HG02852 (cell line): ENCODE measurements around the gene TIPRL.
"Not testable (repeated sequence)": the region's sequence is repeated elsewhere in the genome, so short reads cannot be mapped to it uniquely, and the experiment has no call there.

ENCODE experiments used
- ATAC-seq: cut with Tn5 transposase; IDR thresholded peaks from one replicate; pipeline ENCODE4 v1.9.1; 2021; ENCODE audit warnings: mild to moderate bottlenecking, moderate library complexity; ENCODE audit not compliant: unreplicated experiment

The TIPRL gene

DNA sequence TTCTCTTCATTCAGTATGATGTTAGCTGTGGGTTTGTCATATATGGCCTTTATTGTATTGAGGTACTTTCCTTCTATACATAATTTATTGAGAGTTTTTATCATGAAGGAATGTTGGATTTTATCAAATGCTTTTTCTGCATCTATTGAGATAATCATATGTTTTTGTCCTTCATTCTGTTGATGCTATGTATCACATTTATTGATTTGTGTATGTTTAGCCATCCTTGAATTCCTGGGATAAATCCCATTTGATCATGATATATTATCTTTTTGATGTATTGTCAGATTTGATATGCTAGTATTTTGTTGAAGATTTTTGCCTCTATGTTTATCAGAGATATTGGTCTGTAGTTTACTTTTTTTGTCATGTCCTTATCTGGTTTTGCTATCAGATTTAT is 21.1 kb upstream of the TIPRL start:
- no peak for ATAC-seq

DNA sequence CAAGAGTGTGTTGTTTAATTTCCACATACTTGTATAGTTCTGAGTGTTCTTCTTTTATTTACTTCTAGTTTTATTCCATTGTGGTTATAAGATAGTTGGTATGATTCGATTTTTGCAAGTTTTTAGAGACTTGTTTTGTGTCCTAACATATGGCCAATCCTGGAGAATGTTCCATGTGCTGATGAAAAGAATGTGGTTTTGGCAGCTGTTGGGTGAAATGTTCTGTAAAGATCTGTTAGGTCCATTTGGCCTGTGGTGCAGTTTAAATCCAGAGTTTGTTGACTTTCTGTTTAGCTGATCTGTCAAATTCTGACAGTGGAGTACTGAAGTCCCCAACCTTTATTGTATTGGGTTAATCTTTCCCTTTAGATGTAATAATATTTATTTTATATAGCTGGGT is 19.5 kb upstream of the TIPRL start:
- ATAC-seq = no peak

DNA sequence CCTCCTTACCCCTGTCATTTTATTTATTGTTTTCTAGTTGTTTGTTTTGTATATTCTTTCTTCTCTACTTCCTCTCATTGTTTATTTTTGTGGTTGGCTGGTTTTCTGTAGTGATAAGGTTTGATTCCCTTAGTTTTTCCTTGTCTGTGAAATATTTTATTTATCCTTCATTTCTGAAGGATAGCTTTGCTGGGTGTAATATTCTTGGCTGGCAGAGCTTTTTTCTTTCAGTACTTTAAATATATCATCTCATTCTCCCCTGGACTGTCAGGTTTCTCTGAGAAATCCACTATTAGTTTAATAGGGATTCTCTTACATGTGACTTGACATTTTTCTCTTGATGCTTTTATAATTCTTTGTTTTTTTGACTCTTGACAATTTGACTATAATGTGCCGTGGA is 18.8 kb upstream of the TIPRL start:
- no peak for ATAC-seq

DNA sequence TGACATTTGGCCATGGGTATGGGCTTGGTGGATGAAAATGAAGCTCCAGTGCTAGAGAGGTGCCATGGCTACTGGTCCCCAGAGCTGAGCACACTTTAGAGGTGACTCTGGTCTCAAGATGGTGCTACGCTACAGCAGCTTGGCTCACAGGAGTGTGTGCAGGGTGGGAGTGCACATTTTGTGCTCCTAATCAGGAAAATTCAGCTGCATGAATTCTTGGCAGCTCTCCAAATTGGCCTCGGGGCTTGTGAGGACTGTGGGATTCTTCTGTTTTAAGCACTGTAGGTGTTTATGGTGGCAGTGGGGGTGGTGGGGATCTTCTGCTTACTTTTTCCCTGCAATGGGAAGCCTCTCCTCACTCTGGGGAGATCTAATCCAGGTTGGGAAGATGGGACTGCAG is 17.3 kb upstream of the TIPRL start:
- no peak for ATAC-seq

DNA sequence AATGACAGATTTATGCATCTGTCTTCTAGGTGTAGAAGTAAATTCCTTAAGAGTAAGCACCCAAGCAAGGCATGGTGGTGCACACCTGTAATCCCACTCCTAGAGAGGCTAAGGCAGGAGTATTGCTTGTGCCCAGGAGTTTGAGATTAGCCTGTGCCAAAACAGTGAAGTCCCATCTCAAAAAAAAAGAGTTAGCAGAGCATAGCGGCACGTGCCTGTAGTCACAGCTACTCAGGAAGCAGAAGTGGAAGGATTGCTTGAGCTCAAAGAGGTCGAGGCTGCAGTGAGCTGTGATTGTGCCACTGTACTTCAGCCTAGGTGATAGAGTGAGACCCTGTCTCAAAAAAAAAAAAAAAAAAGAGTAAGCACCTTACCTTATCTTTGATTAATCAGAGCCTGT is 15.1 kb upstream of the TIPRL start:
- no peak for ATAC-seq

DNA sequence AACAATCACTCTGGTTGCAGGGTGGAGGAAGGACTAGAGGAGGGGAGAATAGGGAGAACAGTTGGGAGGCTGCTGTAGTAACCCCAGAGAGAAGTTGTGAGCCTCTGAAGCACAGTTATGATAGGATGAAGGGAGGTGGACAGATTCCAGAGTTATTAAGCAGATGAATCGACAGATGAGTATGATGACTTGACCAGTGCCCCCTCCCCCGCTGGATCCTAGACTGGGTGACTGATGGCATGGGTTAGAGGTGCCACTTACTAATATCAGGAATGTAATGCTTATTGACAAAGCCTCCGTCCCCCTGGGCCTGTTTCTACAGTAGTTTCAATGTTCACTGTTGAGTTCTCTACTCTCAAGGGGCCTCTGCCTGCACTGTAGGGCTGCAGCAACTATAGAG is 14.0 kb upstream of the TIPRL start:
- no peak for ATAC-seq

DNA sequence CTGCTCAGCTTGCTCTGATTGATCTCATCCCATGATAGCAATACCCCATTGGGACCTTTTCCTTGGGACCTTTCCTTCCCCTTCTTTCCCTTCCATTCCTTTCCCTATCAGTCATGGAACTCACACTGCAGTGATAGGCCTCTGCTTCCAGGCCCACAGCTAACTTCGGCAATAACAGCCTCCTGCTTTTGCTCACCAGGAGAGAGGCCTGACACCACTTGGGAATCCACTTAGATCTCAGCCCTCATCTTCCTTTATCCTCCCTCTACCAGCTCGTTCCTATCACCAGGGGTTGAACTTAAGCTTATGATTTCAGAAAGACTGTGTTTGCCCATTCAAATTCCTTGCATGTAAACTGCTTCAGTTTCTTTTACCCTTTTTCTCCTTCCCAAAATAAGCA is 11.0 kb upstream of the TIPRL start:
- no peak for ATAC-seq

DNA sequence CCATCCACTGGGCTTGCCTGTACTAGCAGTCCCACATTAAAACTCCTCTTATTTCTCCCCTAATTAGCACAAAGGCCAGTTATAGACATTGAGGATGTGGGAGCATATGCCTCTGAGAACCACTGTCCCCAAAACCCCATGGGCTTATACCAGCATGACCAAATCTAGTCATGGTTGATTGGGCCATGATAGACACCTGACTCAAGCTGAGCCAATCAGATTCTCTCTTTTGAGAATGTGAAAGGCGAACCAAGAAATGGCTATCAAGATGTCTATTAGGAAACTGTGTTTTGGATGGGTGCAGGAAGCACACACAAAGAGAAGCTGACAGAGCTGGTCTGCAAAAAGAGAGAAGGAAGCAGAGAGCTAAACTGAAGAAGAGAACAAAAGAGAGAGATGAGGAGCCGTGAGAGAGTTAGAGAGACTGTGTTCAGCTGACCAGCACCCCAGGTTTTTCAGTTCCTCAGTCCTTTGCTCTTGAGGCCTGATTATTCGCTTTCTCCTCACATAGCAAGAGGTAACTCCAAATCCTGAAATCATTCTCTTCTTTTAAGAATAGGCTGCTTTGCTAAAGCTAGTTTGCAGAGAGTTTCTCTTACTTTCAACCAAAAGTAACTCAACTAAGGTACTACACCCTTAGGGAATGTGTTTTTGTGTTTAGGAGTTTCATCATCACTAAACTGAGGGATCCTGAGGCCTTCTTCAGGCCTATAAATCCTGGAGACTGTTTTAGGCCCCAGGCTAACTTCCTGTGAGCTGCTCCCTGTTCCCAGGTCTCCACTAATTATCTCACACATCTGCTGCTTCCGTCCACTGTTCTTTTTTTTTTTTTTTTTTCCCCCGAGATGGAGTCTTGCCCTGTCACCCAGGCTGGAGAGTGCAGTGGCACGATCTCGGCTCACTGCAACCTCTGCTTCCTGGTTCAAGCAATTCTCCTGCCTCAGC is 7.9 kb upstream of the TIPRL start:
- ATAC-seq = no peak

DNA sequence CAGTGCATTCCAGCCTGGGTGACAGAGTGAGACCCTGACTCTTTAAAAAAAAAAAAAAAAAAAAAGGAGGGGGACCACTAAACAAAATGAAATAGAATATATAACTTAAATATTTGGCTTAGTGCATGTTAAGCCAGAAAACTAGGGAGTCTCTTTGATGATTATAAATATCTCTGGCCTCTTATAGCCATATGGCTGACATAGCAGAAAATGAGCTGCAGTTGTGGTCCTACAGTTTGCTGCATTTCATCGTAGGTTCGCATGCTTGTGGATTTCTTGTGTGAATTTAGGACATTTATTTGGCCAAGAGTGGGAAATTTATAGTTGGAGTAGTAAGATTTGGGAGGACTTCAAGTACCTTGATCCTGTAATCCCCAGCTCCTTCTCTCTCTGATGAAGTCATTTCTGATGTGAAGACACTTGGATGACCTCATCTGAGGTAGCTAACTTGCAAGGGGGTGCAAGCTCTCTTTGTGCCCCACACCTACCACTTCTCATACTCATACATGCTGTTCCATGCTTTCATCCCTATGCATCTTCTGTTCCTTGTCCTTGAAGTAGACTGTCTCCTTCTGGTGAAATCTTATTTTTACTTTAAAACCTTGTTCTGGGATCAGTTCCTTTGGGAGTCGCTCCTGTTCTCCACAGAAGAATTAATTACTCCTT is 6.4 kb upstream of the TIPRL start:
- ATAC-seq = no peak

DNA sequence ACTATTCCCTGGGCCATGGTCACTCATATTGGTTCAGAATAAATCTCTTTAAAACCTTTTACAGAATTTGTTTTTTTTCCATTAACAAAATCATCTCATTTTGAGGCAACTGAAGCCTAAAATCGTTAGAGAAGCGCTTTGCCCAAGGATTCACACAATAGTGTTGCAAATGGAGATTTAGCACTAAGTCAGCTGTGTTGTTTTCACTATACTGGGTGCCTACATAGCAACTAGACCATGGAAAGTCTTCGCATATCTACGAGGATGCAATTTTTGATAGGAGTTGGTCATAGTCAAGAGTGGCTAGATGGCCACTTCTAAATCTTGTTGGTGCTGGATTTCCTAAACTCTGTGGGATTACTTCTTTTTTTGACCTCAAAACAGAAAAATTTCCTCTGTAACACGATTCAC is 530 bp upstream of the TIPRL start:
- ATAC-seq = no peak

DNA sequence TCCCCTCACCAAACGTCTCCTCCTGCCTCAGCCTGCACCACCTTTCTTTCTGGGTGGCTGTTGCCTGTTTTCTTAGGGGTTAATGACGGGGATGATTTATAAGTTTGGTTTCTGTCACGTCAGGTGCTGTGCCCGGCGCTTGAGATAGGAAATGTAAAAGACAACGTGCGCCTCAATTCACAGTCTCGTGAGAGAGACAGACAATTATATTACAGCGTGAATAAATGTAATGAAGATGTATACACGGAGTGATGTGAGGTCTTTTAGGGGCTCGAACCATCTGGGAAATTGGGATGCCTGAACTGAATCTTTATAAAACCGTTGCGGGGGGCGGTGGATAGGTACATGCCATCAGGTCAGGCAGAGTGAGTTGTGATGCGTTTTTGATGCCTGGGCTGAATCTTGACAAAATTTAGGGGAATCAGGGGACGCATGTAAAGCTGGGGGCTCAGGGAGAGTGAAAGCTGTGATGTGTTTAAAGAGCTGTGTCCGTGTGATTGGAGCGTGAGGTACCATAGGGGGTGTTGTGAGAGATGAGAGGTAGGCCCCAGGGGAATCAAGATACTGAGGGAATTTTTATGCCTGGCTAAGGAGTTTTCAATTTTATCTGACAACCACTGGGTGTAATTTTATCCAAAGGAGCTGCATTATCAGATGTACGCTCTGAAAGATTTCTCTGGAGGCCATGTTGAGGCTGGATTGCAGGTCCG is 831 bp downstream of the TIPRL start:
- ATAC-seq = no peak

DNA sequence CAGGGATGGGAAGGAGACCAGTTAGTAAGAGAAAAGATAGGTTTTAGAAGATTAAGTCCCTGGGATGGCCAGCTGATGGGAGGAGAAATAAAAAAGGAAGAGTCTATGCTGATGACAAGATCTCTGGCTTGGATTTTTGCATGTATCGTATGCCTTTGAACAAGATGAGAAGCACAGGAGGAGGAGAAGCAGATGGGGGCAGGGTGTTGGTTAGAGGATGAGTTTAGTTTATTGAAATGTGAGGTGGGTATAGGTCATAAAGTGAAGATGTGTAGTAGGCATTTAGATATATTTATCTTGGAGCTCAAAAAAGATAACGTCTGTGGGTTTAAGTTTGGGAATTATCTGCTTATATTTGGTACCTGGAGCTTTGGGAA is 1.4 kb downstream of the TIPRL start:
- no peak for ATAC-seq

DNA sequence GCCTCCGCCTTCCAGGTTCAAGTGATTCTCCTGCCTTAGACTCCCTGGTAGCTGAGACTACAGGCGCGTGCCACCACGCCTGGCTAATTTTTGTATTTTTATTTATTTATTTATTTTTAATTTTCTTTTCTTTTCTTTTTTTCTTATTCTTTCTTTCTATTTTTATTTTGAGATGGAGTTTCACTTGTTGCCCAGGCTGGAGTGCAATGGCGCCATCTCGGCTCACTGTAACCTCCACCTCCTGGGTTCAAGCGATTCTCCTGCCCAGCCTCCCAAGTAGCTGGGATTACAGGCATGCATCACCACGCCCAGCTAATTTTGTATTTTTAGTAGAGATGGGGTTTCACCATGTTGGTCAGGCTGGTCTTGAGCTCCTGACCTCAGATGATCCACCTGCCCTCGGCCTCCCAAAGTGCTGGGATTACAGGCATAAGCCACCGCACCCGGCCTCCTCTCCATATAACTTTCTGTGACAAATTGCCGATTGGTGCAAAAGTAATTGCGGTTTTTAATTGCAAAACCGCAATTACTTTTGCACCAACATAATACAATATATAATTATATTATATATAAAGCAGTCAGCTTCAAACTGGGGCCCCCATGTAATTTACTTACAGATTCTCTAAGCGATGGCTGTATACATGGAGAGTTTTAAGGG is 2.4 kb downstream of the TIPRL start:
- ATAC-seq = not testable (repeated sequence)

DNA sequence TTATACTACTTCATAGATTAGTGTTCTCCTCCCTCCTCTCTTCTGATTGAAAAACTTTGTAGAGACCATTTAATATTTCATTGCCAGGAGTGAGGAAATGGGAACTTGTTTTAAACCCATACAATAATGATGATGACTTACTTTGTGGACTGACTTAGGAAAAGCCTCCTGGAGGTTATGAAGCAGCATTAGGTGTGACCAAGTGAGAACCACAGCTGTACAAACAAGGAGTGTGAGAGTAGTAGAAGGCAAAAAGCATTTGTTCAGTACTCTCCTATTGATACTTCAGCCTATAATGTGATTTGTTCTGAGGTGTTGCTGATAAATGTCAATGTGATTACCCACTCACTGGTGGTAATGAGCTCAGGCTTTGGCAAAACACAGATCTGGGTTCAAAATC is 8.4 kb downstream of the TIPRL start:
- no peak for ATAC-seq

DNA sequence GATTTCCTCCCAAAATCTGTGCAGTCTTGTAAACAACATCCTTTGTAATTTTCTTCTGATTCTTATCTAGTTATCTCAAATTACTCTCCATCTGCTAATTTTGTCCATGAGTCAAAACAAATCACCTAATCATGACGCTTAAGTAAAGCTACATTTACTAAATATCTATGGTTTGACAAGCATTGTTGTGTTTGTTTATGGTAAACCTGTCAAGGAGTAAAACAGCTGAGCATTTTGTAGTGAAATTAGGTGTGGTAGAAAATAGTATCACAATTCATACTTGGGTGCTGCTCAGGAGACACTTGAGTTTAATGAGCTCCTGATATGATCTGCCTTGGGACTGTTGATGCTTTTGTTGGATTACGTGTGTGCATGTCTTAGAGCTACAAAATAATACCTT is 11.6 kb downstream of the TIPRL start:
- ATAC-seq = no peak

DNA sequence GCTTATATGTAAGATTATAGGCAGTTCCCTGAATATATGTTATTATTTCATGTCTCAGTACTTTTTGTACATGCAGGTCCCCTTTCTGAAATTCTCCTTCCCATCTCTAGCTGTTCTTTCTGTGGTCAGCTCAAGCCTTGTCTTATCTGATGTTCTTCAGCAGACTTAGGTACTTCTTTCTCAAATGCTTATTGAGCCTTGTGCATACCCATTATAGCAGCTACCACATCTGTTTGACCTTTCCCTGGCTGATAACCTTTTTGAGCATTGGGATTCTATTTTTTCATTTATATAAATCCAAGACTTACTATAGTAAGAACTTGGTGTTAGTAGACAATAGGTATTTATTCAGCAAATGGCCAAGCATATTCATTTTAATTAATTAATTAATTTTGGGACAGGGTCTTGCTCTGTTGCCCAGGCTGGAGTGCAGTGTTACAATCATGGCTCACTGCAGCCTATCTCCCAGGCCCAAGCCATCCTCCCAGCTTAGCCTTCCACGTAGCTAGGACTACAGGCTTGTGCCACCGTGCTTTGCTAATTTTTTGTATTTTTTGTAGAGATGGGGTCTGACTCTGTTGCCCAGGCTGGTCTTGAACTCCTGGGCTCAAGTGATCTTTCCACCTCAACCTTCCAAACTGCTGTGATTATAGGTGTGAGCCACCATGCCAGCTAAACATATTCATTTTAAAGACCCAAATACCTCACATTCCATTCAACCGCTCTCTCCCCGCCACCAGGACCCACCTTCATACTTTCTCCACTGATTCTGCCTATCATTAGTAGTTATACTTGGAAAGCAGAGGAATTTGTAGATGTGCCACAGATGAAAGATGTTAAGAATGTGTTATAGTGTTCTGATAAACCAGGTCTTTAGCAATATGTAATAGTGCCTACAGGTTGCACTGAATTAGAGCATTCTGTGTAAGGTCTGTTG is 16.7 kb downstream of the TIPRL start:
- ATAC-seq = no peak

DNA sequence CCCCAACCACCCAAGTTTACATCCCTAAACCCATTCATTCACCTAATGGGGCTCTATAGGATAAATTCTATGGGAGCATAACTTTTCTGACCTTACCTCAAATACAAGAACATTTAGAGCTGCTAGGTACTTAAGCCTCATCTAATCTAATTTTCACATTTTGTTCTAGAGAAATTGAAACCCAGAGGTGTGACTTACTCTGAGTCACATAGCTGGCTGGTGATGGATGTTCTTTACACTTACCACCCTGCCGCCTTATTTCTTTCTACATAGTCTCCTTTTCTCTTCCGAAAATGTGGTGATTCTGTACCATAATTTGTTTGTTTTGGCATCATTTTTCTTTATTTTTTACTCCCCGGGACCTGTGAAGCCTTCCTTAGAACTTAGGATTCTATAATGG is 20.3 kb downstream of the TIPRL start:
- no peak for ATAC-seq

DNA sequence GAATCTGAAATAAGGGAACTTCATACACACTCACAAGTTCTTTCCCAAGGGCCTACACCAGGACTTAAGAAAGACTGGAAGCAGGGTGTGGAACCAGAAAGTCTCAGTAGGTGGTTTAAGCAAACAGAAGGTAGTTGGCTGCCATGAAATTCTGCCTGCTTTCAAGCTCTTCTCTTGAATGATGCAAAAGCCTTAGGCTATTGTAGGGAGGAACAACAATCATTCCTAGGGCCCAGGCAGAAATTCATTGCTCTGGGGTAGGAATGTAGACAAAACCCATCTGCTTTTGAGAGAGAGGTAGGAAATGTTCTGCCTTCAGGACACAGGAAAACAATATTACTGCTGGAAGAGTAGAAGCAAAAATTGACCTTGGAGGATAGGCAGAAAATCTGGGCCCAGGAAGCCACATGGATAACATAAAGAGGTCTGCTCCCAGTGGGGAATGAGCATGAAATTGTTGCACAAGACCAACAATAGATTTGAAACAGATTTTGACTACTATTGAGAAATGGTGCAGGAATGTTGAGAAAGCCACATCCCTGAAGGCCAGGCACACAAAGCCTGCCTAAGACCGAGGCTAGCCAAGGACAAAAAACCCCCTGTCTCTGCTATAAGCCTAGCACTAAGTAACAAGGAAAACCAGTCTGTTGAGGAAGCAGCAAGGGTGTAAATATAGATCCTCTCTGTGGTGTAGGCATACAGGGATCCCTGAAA is 24.3 kb downstream of the TIPRL start:
- no peak for ATAC-seq

DNA sequence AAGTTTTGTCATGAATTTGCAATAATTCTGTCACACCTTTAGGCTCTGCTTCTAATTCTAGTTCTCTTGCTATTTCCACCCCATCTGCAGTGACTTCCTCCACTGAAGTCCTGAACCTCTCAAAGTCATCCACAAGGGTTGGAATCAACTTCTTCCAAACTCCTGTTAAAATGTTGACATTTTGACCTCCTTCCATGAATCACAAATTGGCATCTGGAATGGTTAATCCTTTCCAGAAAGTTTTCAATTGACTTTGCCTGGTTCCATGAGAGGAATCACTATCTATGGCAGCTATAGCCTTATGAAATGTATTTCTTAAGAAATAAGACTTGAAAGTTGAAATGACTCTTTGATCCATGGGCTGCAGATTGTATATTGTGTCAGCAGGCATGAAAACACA is 27.3 kb downstream of the TIPRL start:
- ATAC-seq = no peak

DNA sequence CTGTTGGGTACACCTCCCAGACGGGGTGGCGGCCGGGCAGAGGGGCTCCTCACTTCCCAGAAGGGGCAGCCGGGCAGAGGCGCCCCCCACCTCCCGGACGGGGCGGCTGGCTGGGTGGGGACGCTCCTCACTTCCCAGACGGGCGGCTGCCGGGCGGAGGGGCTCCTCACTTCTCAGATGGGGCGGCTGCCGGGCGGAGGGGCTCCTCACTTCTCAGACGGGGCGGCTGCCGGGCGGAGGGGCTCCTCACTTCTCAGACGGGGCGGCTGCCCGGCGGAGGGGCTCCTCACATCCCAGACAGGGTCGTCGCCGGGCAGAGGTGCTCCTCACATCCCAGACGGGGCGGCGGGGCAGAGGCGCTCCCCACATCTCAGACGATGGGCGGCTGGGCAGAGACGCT is 28.9 kb downstream of the TIPRL start:
- ATAC-seq = not testable (repeated sequence)
